GM23248 (cell line): ENCODE results near the gene SEZ6L. TPM values are rescaled to one million over a fixed set of nuclear protein-coding genes. Genes with fewer than 3 reads are reported as not detected.
A peak's percentile ranks its signal among the peaks of the same experiment; 100 is the strongest.

Experiments used
- DNase-seq: peaks from one replicate; pipeline ENCODE4 v3.0.0-alpha.2; 2015
- H2AFZ ChIP-seq: fragments of 200-600 bp; sonication (generic); 2 replicates; pipeline ENCODE4 v1.6.1; 2016; ENCODE audit warnings: antibody characterized with exemption
- H3F3A ChIP-seq: fragments of 200-600 bp; sonication (generic); 2 replicates; pipeline ENCODE4 v1.6.1; 2016; ENCODE audit warnings: mild to moderate bottlenecking, antibody characterized with exemption, mixed run types; ENCODE audit not compliant: insufficient read depth
- H3K27ac ChIP-seq: fragments of 200-600 bp; sonication (generic); 2 replicates; pipeline ENCODE4 v1.5.1; 2016; ENCODE audit warnings: mild to moderate bottlenecking
- H3K27me3 ChIP-seq: fragments of 200-600 bp; sonication (generic); replicated peaks from 2 replicates; pipeline ENCODE4 v1.6.1; 2016; ENCODE audit warnings: mild to moderate bottlenecking; ENCODE audit not compliant: insufficient read depth
- H3K36me3 ChIP-seq: fragments of 200-600 bp; sonication (generic); 2 replicates; pipeline ENCODE4 v1.6.1; 2016; ENCODE audit warnings: low read depth, mild to moderate bottlenecking
- H3K4me1 ChIP-seq: fragments of 200-600 bp; sonication (generic); 2 replicates; pipeline ENCODE4 v1.6.1; 2016; ENCODE audit warnings: mild to moderate bottlenecking; ENCODE audit not compliant: insufficient read depth
- H3K4me2 ChIP-seq: fragments of 200-600 bp; sonication (generic); one replicate; pipeline ENCODE4 v1.6.1; 2016; ENCODE audit warnings: mild to moderate bottlenecking; ENCODE audit not compliant: unreplicated experiment
- H3K4me3 ChIP-seq: fragments of 200-600 bp; sonication (generic); 2 replicates; pipeline ENCODE4 v1.5.1; 2016; ENCODE audit warnings: mild to moderate bottlenecking
- H3K79me2 ChIP-seq: fragments of 200-600 bp; sonication (generic); 2 replicates; pipeline ENCODE4 v1.6.1; 2016; ENCODE audit warnings: mild to moderate bottlenecking; ENCODE audit not compliant: insufficient read depth
- H3K9ac ChIP-seq: fragments of 200-600 bp; sonication (generic); 2 replicates; pipeline ENCODE4 v1.6.1; 2016; ENCODE audit warnings: mild to moderate bottlenecking
- H3K9me2 ChIP-seq: fragments of 200-600 bp; sonication (generic); 2 replicates; pipeline ENCODE4 v1.6.1; 2016; ENCODE audit warnings: mixed run types, mild to moderate bottlenecking, moderate library complexity; ENCODE audit not compliant: insufficient read depth
- H3K9me3 ChIP-seq: fragments of 200-600 bp; sonication (generic); one replicate; pipeline ENCODE4 v1.6.1; 2017; ENCODE audit warnings: low read depth
- H4K20me1 ChIP-seq: fragments of 200-600 bp; sonication (generic); 2 replicates; pipeline ENCODE4 v1.6.0; 2016; ENCODE audit not compliant: insufficient read depth
- EZH2 ChIP-seq: fragments of 200-600 bp; sonication (generic); IDR thresholded peaks from 2 replicates; pipeline ENCODE4 v1.6.1; 2018; ENCODE audit warnings: antibody characterized with exemption, mild to moderate bottlenecking; ENCODE audit not compliant: insufficient read depth, poor library complexity, severe bottlenecking
- EZH2phosphoT487 ChIP-seq: fragments of 200-600 bp; sonication (generic); IDR thresholded peaks from 2 replicates; pipeline ENCODE4 v1.6.1; 2018; ENCODE audit warnings: antibody characterized with exemption, moderate library complexity, mild to moderate bottlenecking, low read depth; ENCODE audit not compliant: insufficient read depth
- WGBS, 2 experiments: methylation state at CpG; one replicate each; pipeline ENCODE4 v1.1.6; 2015 to 2017; ENCODE audit warnings: low lambda C conversion rate in 2 of 2, low coverage in 1 of 2; ENCODE audit errors: missing lambda C conversion rate in 2 of 2; 5-methylcytosine and 5-hydroxymethylcytosine counted together
- in situ Hi-C: fragments of 300-500 bp; cut with MboI; formaldehyde crosslinking; loops from 2 replicates; pipeline ENCODE4 v1.15.0; 2020
- polyA plus RNA-seq: library from polyadenylated mRNA; unstranded; fragments of >200 nt; fragmentation: Nextera tagmentation; extraction: Ambion mirVana; gene quantifications from 2 replicates; pipeline ENCODE4 v1.2.1, GENCODE V29; 2016
- total RNA-seq: library from RNA; depleted of rRNA; stranded (reverse); fragments of >200 nt; shearing (Covaris generic); gene quantifications from 2 replicates; pipeline ENCODE4 v1.2.3, GENCODE V29; 2014

SEZ6L gene
- total and polyA plus RNA-seq, 2 experiments from 2014 or later, result under 0.01 to 0.18 TPM

GRCh38 chr22:26325641-26326040 is 156.4 kb downstream of the SEZ6L start:
- H3K4me1 ChIP-seq, result peaks cover 27% of the 10 kb centered on the region
- TF ChIP-seq EZH2phosphoT487, result no peak
- TF ChIP-seq EZH2, result no peak
- H3K4me2 ChIP-seq, result no peak overlapping the region
- peak; percentile 62 for DNase-seq
- H3K36me3 ChIP-seq, result no peaks in the 10 kb centered on the region
- no peaks in the 10 kb centered on the region for H3K9me3 ChIP-seq
- no peaks in the 10 kb centered on the region for H3K9me2 ChIP-seq
- H4K20me1 ChIP-seq, result no peaks in the 10 kb centered on the region
- 16 to 18% methylated on average over 4 of the region's 4 CpGs for WGBS, 2 experiments
- H3K79me2 ChIP-seq, result no peaks in the 10 kb centered on the region
- no peak overlapping the region for H3K27ac ChIP-seq
- no peak overlapping the region for H2AFZ ChIP-seq
- in situ Hi-C loops, result loop anchor here (5.0 to 25.0 kb wide), 2 partner anchors 543 to 1113 kb away; partner anchors contain the start of gene CRYBB2
- H3F3A ChIP-seq, result peaks cover 27% of the 10 kb centered on the region
- H3K27me3 ChIP-seq, result no peaks in the 10 kb centered on the region
- H3K9ac ChIP-seq, result no peak overlapping the region
- H3K4me3 ChIP-seq, result no peak overlapping the region

GRCh38 chr22:26326803-26327202 is 157.5 kb downstream of the SEZ6L start:
- no peaks in the 10 kb centered on the region for H4K20me1 ChIP-seq
- in situ Hi-C loops, result loop anchor here (5.0 to 25.0 kb wide), 2 partner anchors 545 to 1115 kb away; partner anchors contain the start of gene CRYBB2
- no peaks in the 10 kb centered on the region for H3K36me3 ChIP-seq
- 71 to 79% methylated on average over 20 of the region's 20 CpGs for WGBS, 2 experiments
- H2AFZ ChIP-seq, result no peak overlapping the region
- DNase-seq, result no peak
- no peaks in the 10 kb centered on the region for H3K27me3 ChIP-seq
- no peak overlapping the region for H3K9ac ChIP-seq
- no peak overlapping the region for H3K4me3 ChIP-seq
- peaks cover 18% of the 10 kb centered on the region for H3F3A ChIP-seq
- no peaks in the 10 kb centered on the region for H3K79me2 ChIP-seq
- no peak overlapping the region for H3K4me2 ChIP-seq
- H3K27ac ChIP-seq, result no peak overlapping the region
- no peaks in the 10 kb centered on the region for H3K9me3 ChIP-seq
- TF ChIP-seq EZH2phosphoT487 (no peak), EZH2 (no peak)
- H3K9me2 ChIP-seq, result no peaks in the 10 kb centered on the region
- H3K4me1 ChIP-seq, result peaks cover 19% of the 10 kb centered on the region

DNA sequence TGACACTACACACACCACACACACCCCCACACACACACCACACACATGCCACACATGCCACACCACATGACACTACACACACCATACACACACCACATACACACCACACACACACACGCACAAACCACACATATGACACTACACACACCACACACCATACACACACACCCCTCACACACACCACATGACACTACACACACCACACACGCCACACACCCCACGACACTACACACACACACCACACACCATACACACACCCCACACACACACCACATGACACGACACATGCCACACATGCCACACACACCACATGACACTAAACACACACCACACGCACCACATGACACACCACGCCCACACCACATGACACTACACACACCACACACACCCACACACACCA is 158.0 kb downstream of the SEZ6L start:
- Histone ChIP-seq H3K4me1 (peaks cover 14% of the 10 kb centered on the region), H3K4me2 (no peak overlapping the region), H3K9me2 (no peaks in the 10 kb centered on the region), H3K79me2 (no peaks in the 10 kb centered on the region), H2AFZ (no peak overlapping the region), H3F3A (peaks cover 13% of the 10 kb centered on the region), H3K27ac (no peak overlapping the region), H3K27me3 (no peaks in the 10 kb centered on the region), H4K20me1 (no peaks in the 10 kb centered on the region), H3K4me3 (no peak overlapping the region), H3K9ac (no peak overlapping the region), H3K36me3 (no peaks in the 10 kb centered on the region), H3K9me3 (no peaks in the 10 kb centered on the region)
- no peak for DNase-seq
- no peak for TF ChIP-seq EZH2
- TF ChIP-seq EZH2phosphoT487, result no peak
- WGBS, 2 experiments, result 92 to 93% methylated on average over 5 to 6 of the region's 6 CpGs
- in situ Hi-C loops, result loop anchor here (5.0 to 25.0 kb wide), 2 partner anchors 545 to 1115 kb away; partner anchors contain the start of gene CRYBB2

GRCh38 chr22:26328221-26328620 is 159.0 kb downstream of the SEZ6L start:
- no peaks in the 10 kb centered on the region for H3K9me3 ChIP-seq
- H3K9ac ChIP-seq, result no peak overlapping the region
- DNase-seq, result no peak
- no peaks in the 10 kb centered on the region for H3K9me2 ChIP-seq
- in situ Hi-C loops, result loop anchor here (5.0 to 25.0 kb wide), 2 partner anchors 546 to 1116 kb away; partner anchors contain the start of gene CRYBB2
- no peak overlapping the region for H3K4me2 ChIP-seq
- H3K27me3 ChIP-seq, result no peaks in the 10 kb centered on the region
- 76 to 78% methylated on average over 8 of the region's 8 CpGs for WGBS, 2 experiments
- peaks cover 7% of the 10 kb centered on the region for H3K4me1 ChIP-seq
- no peak overlapping the region for H3K4me3 ChIP-seq
- H3K27ac ChIP-seq, result no peak overlapping the region
- H4K20me1 ChIP-seq, result no peaks in the 10 kb centered on the region
- H3K36me3 ChIP-seq, result no peaks in the 10 kb centered on the region
- TF ChIP-seq EZH2phosphoT487 (no peak), EZH2 (no peak)
- peaks cover 6% of the 10 kb centered on the region for H3F3A ChIP-seq
- no peak overlapping the region for H2AFZ ChIP-seq
- H3K79me2 ChIP-seq, result no peaks in the 10 kb centered on the region
